Fibroblast of skin of right quadriceps (primary cell): Measurements from ENCODE around the gene GEMIN4.
"Not testable (repeated sequence)": the region's sequence is repeated elsewhere in the genome, so short reads cannot be mapped to it uniquely, and the experiment has no call there.

Experiments used
- DNase-seq: peaks from one replicate; pipeline ENCODE4 v3.0.0-alpha.2; 2013

GEMIN4 gene

GRCh38 chr17:737561-738113 lies 14.4 kb downstream of the GEMIN4 start:
- DNase-seq, result no peak

GRCh38 chr17:733743-734142 lies 18.3 kb downstream of the GEMIN4 start:
- DNase-seq, result no peak

- peak; percentile 39 for DNase-seq
These were observed 19.0 kb downstream of the GEMIN4 start for GRCh38 chr17:732902-733720.

GRCh38 chr17:732067-732901 lies 19.8 kb downstream of the GEMIN4 start, which contains the start of gene TLCD3A:
Gene TLCD3A, plus strand, starts transcription at chr17:732596. Its CDS starts 52 bp downstream, at chr17:732648.
- DNase-seq, result peak; percentile 69

- DNase-seq, result peak; percentile 27
These were observed 20.4 kb downstream of the GEMIN4 start for GRCh38 chr17:731644-732066.

GRCh38 chr17:728911-729310 lies 23.2 kb downstream of the GEMIN4 start:
- no peak for DNase-seq

- DNase-seq, result no peak
These were observed 25.7 kb downstream of the GEMIN4 start for GRCh38 chr17:726271-726919.

GRCh38 chr17:725746-726145 lies 26.3 kb downstream of the GEMIN4 start:
- no peak for DNase-seq

- DNase-seq, result no peak
These were observed 27.0 kb downstream of the GEMIN4 start for GRCh38 chr17:725084-725483.

- no peak for DNase-seq
These were observed 30.5 kb downstream of the GEMIN4 start for GRCh38 chr17:721540-721937.

GRCh38 chr17:720706-721539 lies 31.1 kb downstream of the GEMIN4 start:
- no peak for DNase-seq

GRCh38 chr17:718075-718474 lies 34.0 kb downstream of the GEMIN4 start:
- no peak for DNase-seq

GRCh38 chr17:708132-708531 lies 43.9 kb downstream of the GEMIN4 start:
- DNase-seq, result no peak

GRCh38 chr17:705863-706262 lies 46.2 kb downstream of the GEMIN4 start:
- DNase-seq, result no peak

GRCh38 chr17:705011-705410 lies 47.1 kb downstream of the GEMIN4 start:
- no peak for DNase-seq

- no peak for DNase-seq
These were observed 47.8 kb downstream of the GEMIN4 start for GRCh38 chr17:704111-704864.

- no peak for DNase-seq
These were observed 48.8 kb downstream of the GEMIN4 start for GRCh38 chr17:703081-703875.

GRCh38 chr17:700504-701094 lies 51.5 kb downstream of the GEMIN4 start:
- peak; percentile 39 for DNase-seq

GRCh38 chr17:699345-699744 lies 52.7 kb downstream of the GEMIN4 start:
- DNase-seq, result no peak

GRCh38 chr17:698096-698495 lies 54.0 kb downstream of the GEMIN4 start:
- DNase-seq, result not testable (repeated sequence)
